Measurements from ENCODE around the gene CAPRIN2. TPM values are rescaled to one million over a fixed set of nuclear protein-coding genes. Genes with fewer than 3 reads are reported as not detected.

Gene CAPRIN2, protein sequence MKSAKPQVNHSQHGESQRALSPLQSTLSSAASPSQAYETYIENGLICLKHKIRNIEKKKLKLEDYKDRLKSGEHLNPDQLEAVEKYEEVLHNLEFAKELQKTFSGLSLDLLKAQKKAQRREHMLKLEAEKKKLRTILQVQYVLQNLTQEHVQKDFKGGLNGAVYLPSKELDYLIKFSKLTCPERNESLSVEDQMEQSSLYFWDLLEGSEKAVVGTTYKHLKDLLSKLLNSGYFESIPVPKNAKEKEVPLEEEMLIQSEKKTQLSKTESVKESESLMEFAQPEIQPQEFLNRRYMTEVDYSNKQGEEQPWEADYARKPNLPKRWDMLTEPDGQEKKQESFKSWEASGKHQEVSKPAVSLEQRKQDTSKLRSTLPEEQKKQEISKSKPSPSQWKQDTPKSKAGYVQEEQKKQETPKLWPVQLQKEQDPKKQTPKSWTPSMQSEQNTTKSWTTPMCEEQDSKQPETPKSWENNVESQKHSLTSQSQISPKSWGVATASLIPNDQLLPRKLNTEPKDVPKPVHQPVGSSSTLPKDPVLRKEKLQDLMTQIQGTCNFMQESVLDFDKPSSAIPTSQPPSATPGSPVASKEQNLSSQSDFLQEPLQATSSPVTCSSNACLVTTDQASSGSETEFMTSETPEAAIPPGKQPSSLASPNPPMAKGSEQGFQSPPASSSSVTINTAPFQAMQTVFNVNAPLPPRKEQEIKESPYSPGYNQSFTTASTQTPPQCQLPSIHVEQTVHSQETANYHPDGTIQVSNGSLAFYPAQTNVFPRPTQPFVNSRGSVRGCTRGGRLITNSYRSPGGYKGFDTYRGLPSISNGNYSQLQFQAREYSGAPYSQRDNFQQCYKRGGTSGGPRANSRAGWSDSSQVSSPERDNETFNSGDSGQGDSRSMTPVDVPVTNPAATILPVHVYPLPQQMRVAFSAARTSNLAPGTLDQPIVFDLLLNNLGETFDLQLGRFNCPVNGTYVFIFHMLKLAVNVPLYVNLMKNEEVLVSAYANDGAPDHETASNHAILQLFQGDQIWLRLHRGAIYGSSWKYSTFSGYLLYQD
- total RNA-seq = 17.2 and 26.7 TPM in 2 replicates

DNA sequence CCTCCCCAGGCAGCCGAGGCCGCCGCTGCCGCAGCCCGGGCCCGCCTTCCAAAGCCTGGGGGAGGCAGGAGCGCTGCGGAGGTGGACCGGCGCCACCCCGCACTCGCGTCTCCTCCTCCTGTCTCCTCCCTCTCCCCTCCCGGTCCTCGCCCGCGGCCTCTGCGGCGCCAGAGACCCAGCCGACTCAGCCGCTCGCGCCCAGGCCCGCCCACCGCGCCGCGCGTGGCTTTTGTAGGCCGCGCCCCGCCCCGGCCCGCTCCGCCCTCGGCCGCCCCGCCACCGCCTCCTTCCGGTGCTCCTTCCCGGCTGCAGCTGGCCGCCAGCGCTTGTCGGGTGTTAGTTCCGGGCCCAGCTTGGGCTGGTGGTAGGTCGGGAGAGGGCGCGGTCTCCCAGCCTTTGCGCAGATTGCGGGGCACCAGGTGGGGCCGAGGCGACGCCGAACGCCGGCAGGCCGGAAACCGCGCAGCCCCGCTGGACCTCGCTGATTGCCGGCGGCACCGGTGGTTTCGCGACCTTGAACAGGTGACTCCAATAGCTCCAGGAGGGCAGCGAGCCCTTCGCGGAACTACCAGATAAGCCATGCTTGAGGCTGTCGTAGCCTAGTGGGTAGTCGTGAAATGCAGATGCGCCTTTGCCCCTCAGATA lies at the start of gene CAPRIN2:
Gene CAPRIN2, minus strand, starts transcription at position 202 of the 645 bp plus-strand sequence. CDS start 1,431 bp downstream, outside the sequence.

DNA sequence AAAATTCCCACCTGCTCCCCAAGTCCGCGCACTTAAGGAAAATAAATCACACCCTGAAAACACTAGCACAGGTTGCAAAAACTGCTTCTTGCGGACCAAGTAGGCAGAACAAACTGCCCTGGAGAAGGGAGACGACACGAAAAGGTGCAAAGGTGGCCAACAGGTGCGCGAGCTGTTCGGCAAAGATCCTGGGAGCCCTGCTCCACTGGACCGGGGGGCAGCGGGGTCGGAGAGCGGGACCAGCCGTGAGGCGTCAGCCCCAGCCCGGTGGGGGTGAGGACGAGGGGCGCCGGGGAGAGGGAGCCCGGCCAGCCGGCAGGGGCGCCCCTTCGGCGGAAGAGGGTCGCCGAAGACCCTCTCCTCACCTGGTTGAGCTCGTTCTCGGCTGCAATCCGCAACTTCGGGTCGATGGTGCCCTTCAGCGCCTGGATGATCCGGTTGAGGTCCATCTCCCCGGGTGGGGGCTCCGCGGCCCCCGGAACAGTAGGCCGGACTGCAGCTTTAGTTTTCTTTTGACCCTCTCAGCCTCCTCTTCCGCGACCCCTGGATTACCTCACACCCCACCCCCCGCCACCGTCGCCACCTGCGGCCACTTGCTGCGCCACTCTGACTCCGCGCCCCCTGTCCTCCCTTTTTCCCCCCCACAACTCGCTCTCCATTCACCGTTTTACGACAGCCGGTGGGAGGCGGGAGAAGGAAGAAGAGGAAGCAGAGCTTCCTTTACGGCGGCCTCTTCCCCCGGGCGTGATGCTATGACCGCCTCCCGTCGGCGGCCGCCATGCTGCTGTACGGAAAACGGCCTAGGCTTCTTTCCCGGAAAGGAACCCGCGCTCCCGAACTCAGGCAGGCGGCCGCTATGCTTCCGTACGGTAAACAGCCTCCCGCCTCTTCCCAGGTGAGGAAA lies 59.3 kb downstream of the CAPRIN2 start, which contains the start of gene IPO8:
Gene IPO8, minus strand, starts transcription at position 671 of the 904 bp plus-strand sequence. Its CDS starts 222 bp downstream, at position 449.

Other genes with a start within 250 kb of the CAPRIN2 start
- 8.3 and 16.9 TPM in 2 replicates for gene IPO8, start 59.1 kb downstream of the CAPRIN2 start, total RNA-seq
- 0.14 TPM in 1 of 2 replicates, not detected in the other for gene TSPAN11, start 171.8 kb upstream of the CAPRIN2 start, total RNA-seq